Stimulated activated naive CD8-positive, alpha-beta T cell treated with anti-CD3 and anti-CD28 coated beads, Interleukin-15, Interleukin-2, amounts not matched to agents 100 U/mL and 50 U/mL, for 24 hours (primary cell): Measurements from ENCODE around the gene DBF4B.
A peak's percentile ranks its signal among the peaks of the same experiment; 100 is the strongest.
"Not testable (repeated sequence)": the region's sequence is repeated elsewhere in the genome, so short reads cannot be mapped to it uniquely, and the experiment has no call there.

ENCODE experiments used
- ATAC-seq: fragments of 150-1000 bp; cut with Tn5 transposase; one replicate; pipeline ENCODE4 v1.10.0; 2021
- DNase-seq: peaks from one replicate; pipeline ENCODE4 v3.0.0; 2021

Gene DBF4B

DNA sequence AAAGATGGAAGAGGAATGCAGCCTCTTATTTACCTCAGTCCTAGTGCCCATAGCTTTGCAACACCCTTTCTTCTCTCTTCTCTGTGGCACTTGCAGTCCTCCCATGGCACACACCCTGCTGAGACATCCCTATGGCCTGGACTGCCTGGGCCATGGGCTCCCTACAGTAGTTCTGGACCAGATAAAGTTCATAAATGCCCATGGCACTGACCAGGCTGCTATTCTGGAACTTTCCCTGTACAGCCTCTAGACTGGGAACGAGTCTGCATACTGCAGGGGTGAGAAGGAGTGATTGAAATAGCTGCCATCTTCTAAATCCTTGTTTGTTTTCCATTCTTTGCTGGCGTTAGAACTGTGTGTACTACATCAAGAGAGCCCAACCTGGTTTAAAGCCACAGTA lies 25.8 kb downstream of the DBF4B start:
- DNase-seq (no peak), ATAC-seq (no peak)

DNA sequence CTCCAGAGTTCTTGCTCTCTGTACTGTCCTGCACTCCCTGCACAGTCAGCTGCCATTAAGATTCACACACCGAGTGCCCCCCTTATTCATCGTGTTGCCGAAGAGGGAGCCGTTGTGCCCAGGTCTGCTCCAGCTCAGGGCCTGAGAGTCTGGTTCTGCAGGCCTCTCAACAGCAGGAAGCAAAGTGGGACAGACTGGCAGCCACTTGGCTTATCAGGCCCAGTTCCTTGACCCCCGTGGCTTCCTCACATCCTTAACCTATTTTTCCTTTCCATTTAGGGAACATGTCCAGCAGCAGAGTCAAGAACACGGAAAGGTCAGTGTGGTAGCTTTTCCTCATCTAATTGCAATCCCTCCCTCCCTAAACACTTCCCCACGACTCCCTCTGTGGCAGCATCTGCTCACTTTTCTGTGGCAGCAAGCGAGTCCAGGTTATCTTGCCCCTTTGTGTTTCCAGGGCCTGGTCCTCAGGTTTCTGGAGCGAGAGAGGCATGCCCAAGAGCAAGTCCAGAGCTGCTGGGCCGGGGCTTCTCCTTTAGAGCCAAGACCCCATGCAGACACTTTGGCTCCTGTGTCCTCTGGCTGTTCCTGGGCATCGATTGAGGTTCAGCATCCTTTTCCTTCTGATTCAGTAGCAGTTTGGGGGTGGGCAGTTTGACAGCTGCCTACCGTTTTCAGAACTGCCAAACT lies 28.2 kb downstream of the DBF4B start:
- no peak for ATAC-seq
- DNase-seq: no peak

DNA sequence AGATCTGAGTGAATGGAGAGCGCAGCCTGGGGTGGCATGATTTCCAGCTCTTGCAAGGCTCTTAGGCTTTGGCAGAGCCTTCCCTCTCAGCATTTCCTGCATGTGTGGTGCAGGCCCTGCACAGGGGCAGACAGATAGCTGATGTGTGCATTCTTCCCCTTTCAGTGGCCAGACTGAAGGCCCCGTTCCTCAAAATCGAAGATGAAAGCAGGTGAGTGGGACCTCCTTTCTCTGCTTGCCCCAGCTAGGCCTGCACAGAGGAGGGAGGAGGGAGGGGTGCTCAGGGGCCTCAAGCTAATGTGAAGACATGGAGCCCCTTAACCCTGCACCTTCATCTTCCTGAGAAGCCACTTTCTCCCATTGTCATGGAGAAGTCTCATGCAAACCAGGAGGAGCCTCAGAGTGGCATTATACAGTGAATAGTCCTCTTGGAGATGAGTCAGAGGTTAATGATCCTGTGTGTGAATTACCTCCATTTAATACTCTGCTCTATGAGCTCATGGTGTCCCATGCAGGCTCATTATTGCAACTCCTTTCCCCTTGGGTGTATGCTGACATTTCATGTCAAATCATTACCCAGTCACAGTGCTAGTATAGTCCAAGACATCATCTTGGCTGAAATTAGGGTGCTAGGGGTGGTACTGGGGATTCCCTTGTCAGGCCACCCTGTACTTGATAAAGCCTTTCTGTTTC lies 29.9 kb downstream of the DBF4B start:
- DNase-seq (no peak), ATAC-seq (peak; percentile 43)

- ATAC-seq (no peak), DNase-seq (no peak)
These were observed 32.9 kb downstream of the DBF4B start for GRCh38 chr17:44741316-44741715.

DNA sequence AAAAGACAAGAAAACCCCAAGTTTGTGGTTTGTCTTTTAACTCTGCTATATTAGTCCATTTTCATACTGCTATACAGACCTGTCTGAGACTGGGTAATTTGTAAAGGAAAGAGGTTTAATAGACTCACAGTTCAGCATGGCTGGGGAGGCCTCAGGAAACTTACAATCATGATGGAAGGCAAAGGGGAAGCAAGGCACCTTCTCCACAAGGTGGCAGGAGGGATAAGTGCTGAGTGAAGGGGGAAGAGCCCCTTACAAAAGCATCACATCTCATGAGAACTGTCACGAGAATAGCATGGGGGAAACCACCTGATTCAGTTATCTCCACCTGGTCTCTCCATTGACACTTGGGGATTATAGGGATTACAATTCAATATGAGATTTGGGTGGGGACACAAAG lies 36.8 kb downstream of the DBF4B start:
- DNase-seq (no peak), ATAC-seq (no peak)

GRCh38 chr17:44745738-44746137 lies 37.3 kb downstream of the DBF4B start:
- ATAC-seq, DNase-seq: not testable (repeated sequence)

DNA sequence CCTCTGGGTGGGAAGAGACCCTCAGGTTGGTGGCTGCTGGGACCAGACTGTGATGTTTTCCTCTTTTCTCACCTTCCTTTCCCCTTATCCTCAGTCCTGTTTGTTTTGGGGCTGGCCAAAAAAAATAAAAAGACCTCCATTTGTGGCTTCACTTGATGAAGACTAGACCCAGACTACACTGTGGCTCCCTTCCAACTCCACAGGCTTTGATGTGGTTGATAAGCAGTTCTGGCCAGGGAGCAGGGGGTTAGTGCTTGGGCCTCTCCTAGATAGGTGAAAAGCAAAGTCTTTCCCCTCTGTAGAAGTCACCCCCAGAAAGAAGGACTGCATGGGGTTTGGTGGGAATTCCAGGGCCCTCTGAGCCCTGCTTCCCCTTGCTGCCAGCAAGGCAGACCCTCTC lies 39.1 kb downstream of the DBF4B start:
- ATAC-seq (no peak), DNase-seq (no peak)

GRCh38 chr17:44749076-44749979 lies 40.9 kb downstream of the DBF4B start:
- no peak for DNase-seq
- ATAC-seq: no peak

- DNase-seq (no peak), ATAC-seq (no peak)
These were observed 41.5 kb downstream of the DBF4B start for GRCh38 chr17:44749980-44750318.

GRCh38 chr17:44751331-44751730 lies 42.9 kb downstream of the DBF4B start:
- no peak for DNase-seq
- no peak for ATAC-seq

DNA sequence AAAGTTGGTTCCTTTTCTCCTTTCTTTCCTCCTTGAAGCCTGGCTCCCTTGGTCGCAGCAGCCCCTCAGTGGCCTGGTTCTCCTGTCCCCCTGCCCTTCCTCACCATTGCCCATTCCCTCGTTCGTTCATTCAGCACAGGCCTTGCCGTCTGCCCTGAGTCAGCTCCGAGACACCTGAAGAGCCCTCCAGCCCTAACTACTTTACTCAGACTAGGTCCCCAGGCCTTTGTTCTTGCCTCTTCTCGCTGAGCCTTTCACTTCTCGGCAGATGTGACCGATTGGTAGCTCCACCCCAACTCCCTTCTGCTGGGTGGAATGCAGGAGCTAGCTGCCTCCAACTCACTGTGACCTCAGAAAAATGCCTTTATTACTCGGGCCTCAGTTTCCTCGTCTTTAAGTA lies 43.3 kb downstream of the DBF4B start:
- DNase-seq: no peak
- ATAC-seq: no peak

DNA sequence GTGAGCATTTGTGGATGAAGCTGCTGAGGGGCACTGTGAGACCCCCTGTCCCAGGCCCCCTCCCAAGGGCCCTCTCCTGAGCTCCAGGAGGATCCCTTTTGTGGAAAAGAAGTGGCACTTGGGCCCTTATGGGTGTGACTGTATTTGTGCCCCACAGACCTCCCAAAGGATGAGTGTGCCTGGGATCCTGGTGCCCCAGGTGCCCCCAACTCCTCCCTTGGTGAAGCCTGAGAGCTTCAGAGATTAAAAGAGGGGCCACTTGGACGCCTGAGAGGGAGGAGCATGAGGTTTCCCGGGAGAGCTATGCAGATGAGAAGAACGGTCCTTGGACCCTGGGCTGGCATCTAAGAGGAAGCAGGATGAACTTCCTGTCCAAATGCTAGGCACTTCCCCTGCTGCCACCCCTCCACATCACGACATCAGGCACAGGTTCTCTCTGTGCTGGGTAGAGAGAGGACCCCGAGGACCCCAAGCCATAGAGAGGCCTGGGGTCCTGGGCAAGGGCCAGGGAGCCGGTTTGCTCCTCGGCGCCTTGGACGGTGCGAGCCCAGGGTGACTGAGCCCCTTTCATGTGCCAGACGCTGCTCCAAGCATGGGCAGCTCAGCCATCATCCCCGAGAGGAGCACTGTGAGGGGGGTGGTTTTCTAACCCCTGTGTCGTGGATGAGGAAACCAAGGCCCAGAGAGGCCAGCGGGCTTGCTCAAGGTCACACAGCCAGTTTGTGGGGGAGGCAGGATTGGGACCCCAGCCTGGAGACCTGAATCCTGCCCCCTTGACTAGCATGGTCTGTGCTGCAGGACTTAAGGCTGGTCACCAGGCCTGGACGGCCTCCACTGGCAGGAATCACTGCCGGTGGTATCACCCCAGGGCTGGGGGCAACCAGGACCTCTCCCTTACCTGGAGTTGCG lies 44.7 kb downstream of the DBF4B start:
- DNase-seq (no peak), ATAC-seq (no peak)

DNA sequence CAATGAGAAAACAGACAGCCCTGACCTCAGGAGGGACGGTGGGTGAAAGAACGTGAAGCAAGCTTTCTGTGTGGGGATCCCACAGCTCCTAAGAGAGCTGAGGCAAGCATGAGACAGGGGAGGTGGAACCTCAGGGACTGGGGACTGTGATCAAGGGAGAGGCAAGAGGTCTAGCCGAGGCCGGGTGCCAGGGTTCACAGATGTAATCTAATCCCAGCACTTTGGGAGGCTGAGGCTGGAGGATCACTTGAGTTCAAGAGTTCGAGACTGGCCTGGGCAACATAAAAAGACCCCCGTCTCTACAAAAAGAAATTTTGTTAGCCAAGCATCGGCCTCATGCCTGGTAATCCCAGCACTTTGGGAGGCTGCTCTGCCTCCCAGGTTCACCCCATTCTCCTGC lies 45.8 kb downstream of the DBF4B start:
- DNase-seq: no peak
- ATAC-seq: no peak

- not testable (repeated sequence) for ATAC-seq, DNase-seq
These were observed 46.7 kb downstream of the DBF4B start for GRCh38 chr17:44755180-44755579.

- DNase-seq: no peak
- no peak for ATAC-seq
These were observed 48.8 kb downstream of the DBF4B start for GRCh38 chr17:44757045-44757917.

DNA sequence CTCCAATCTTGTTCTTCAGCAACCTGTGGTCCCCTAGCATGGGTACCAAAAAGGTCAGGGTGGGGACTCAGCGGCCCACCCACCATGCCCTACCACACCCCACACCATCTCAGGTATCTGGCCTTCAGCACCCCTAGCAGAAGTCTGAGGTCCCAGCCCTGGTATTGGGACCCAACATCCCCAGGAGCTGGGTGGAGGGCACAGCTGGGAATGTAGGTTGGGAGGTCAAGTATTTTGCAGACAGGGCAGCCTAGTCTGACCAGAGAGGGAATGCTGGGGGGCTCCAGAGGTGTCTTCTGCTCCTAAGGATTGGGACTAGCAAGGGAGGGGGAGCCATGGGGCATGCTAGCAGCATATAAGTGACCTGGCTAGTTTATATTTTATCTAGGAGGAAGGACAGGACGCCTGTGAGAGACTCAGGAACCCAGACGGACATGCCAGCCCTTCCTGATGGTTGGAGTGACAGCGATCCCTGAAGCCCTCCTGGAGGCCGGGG lies 49.5 kb downstream of the DBF4B start:
- DNase-seq: no peak
- no peak for ATAC-seq

DNA sequence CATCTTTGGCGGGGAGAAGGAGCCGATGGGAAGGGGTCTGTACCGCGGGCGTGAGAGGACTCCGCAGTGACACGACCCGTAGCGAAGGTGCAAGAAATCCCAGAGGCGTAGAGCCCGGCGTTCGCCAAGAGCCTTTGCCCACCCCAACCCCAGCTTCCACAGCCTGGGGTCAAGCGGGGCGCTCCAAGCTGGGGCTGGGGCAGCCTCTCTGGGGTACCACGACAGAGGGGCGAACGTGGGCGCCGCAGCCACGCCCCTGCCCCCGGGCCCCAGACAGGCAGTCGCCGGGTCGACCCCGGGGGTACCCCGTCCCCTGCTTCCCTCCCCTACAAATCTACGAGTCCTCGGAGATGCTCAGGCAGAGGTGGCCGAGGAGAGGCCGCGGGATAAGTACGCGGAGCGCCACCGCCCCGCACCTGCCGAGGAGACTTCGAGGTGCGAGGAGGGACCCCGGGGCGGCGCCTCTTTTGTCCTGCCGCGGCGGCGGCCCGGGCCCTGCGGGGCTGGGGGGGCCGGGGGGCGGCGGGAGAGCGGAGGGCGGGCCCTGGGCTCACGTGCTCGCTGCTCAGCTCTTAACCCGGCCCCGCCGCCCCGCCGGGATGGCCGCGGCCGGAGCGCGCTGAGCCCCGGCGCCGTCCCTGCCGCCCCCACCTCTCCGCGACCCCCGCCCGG lies 50.1 kb downstream of the DBF4B start, which contains the start of gene ADAM11:
ADAM11 (plus strand) TSS at position 575 of the 672 bp plus-strand sequence. CDS start 212 bp downstream, outside the sequence.
- DNase-seq: no peak
- peak; percentile 33 for ATAC-seq

- no peak for DNase-seq
- no peak for ATAC-seq
These were observed 50.8 kb downstream of the DBF4B start for GRCh38 chr17:44759086-44759915.

DNA sequence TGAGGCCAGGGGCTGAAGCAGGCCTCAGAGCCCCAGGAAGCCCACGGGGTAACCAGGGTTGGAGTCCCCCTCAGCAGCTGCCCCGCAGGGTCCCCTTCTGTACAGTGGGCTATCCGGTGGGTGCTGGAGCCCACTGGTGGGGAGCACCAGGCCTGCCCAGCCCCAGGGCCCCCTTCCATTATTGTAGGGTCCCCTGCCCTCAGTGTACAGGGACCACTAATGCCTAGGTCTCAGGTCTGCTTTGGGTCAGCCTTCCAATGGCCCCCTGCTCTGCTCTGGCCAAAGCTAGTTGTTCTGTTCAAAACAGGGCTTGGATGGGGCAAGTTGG lies 51.4 kb downstream of the DBF4B start:
- ATAC-seq (no peak), DNase-seq (no peak)
